HepG2 (cell line): ENCODE data around the gene STK11. TPM values are rescaled to one million over a fixed set of nuclear protein-coding genes. Genes with fewer than 3 reads are reported as not detected.

Experiments
- ASH2L ChIP-seq: fragments of 300-600, 200-600 bp; sonication (generic); IDR thresholded peaks from 2 replicates; pipeline ENCODE4 v1.7.0; 2017; ENCODE audit warnings: low read depth, mild to moderate bottlenecking, moderate library complexity, mixed read lengths, low read length; ENCODE audit not compliant: insufficient read length
- ATM ChIP-seq: fragments of 450-650 bp; IDR thresholded peaks from 2 replicates; pipeline ENCODE4 v1.7.1; 2017; ENCODE audit warnings: mild to moderate bottlenecking, borderline replicate concordance
- CENPBD1 ChIP-seq: sonication (generic); formaldehyde crosslinking; IDR thresholded peaks from 2 replicates; pipeline ENCODE4 v1.8.0; 2022; ENCODE audit warnings: missing genetic modification reagents, low read depth, mild to moderate bottlenecking, borderline replicate concordance
- HOXD1 ChIP-seq: sonication (generic); formaldehyde crosslinking; IDR thresholded peaks from 2 replicates; pipeline ENCODE4 v1.5.0; 2020; ENCODE audit warnings: missing genetic modification reagents
- IKZF1 ChIP-seq: fragments of 450-650 bp; IDR thresholded peaks from 2 replicates; pipeline ENCODE4 v1.7.1; 2016
- JUN ChIP-seq: sonication (generic); formaldehyde crosslinking; IDR thresholded peaks from 2 replicates; pipeline ENCODE4 v1.4.0; 2020; ENCODE audit warnings: mild to moderate bottlenecking, missing genetic modification reagents
- KLF13 ChIP-seq: sonication (generic); formaldehyde crosslinking; IDR thresholded peaks from 2 replicates; pipeline ENCODE4 v1.4.0; 2020; ENCODE audit warnings: mild to moderate bottlenecking, missing genetic modification reagents
- KMT2A ChIP-seq: sonication (generic); formaldehyde crosslinking; IDR thresholded peaks from 2 replicates; pipeline ENCODE4 v1.4.0; 2020; ENCODE audit warnings: missing genetic modification reagents
- MBD4 ChIP-seq: IDR thresholded peaks from 2 replicates; pipeline ENCODE4 v1.6.1; 2012; ENCODE audit warnings: low read length, inconsistent platforms, borderline replicate concordance
- MLX ChIP-seq: IDR thresholded peaks from 2 replicates; pipeline ENCODE4 v1.6.1; 2016
- NCOR1 ChIP-seq: fragments of 200-600 bp; sonication (generic); IDR thresholded peaks from 2 replicates; pipeline ENCODE4 v1.7.0; 2017; ENCODE audit warnings: antibody characterized with exemption, low read length, borderline replicate concordance
- PATZ1 ChIP-seq: sonication (generic); formaldehyde crosslinking; IDR thresholded peaks from 2 replicates; pipeline ENCODE4 v1.4.0; 2020; ENCODE audit warnings: missing genetic modification reagents
- PRPF4 ChIP-seq: fragments of 200-400 bp; formaldehyde crosslinking; IDR thresholded peaks from 2 replicates; pipeline ENCODE4 v1.6.1; 2016; ENCODE audit warnings: low read length, low read depth; ENCODE audit not compliant: poor library complexity, severe bottlenecking
- SMAD9 ChIP-seq: sonication (generic); formaldehyde crosslinking; IDR thresholded peaks from 2 replicates; pipeline ENCODE4 v1.5.1; 2020; ENCODE audit warnings: mild to moderate bottlenecking, missing genetic modification reagents
- SMARCE1 ChIP-seq: fragments of 450-650 bp; IDR thresholded peaks from 2 replicates; pipeline ENCODE4 v1.6.1; 2017; ENCODE audit warnings: borderline replicate concordance
- STAT5B ChIP-seq: sonication (generic); formaldehyde crosslinking; IDR thresholded peaks from 2 replicates; pipeline ENCODE4 v1.4.0; 2020; ENCODE audit warnings: missing genetic modification reagents
- TCF7L2 ChIP-seq: IDR thresholded peaks from 2 replicates; pipeline ENCODE4 v1.6.1; 2011; ENCODE audit warnings: mild to moderate bottlenecking, low read depth, low read length, moderate library complexity
- TRIM22 ChIP-seq: fragments of 450-650 bp; IDR thresholded peaks from 2 replicates; pipeline ENCODE4 v1.6.1; 2017
- ZFP36L1 ChIP-seq: sonication (generic); formaldehyde crosslinking; IDR thresholded peaks from 2 replicates; pipeline ENCODE4 v1.8.0; 2022; ENCODE audit warnings: mild to moderate bottlenecking, missing genetic modification reagents, moderate library complexity
- ZNF552 ChIP-seq: sonication (generic); formaldehyde crosslinking; IDR thresholded peaks from 2 replicates; pipeline ENCODE4 v1.9.0; 2022; ENCODE audit warnings: missing genetic modification reagents, mild to moderate bottlenecking, borderline replicate concordance
- ZNF577 ChIP-seq: sonication (generic); formaldehyde crosslinking; IDR thresholded peaks from 2 replicates; pipeline ENCODE4 v1.4.0; 2020; ENCODE audit warnings: mild to moderate bottlenecking, low read depth, missing genetic modification reagents, borderline replicate concordance
- ZNF607 ChIP-seq: sonication (generic); formaldehyde crosslinking; IDR thresholded peaks from 2 replicates; pipeline ENCODE4 v1.5.1; 2020; ENCODE audit warnings: missing genetic modification reagents, mild to moderate bottlenecking, borderline replicate concordance
- ZNF629 ChIP-seq: sonication (generic); formaldehyde crosslinking; conservative IDR thresholded peaks from 2 replicates; pipeline ENCODE4 v1.5.0; 2020; ENCODE audit warnings: missing genetic modification reagents
- ZNF773 ChIP-seq: sonication (generic); formaldehyde crosslinking; IDR thresholded peaks from 2 replicates; pipeline ENCODE4 v1.4.0; 2020; ENCODE audit warnings: missing genetic modification reagents, borderline replicate concordance
- ZNF839 ChIP-seq: sonication (generic); formaldehyde crosslinking; IDR thresholded peaks from 2 replicates; pipeline ENCODE4 v1.4.0; 2020; ENCODE audit warnings: missing genetic modification reagents, mild to moderate bottlenecking, borderline replicate concordance
- polyA plus RNA-seq, 8 experiments: library from polyadenylated mRNA; depleted of rRNA in 3 of 8; stranded (reverse) in 7 of 8; unstranded in 1 of 8; fragments of >200 nt; fragmentation: Illumina TruSeq in 4 of 8; extraction: Trizol in 4 of 8; gene quantifications; 2 replicates each; pipeline versions ENCODE4 v1.2.1 to v1.2.3, GENCODE V29; 2011 to 2016; ENCODE audit warnings: low read depth in 4 of 8, missing spikeins in 1 of 8, mixed read lengths in 1 of 8; ENCODE audit not compliant: insufficient read depth in 1 of 8
- total RNA-seq, 5 experiments: library from RNA; depleted of rRNA; stranded (reverse); fragments of >200 nt; fragmentation: Illumina TruSeq; extraction: Trizol; gene quantifications; 2 replicates each; pipeline ENCODE4 v1.2.3, GENCODE V29; 2016; ENCODE audit warnings: low read depth in 1 of 5

STK11 gene
- total and polyA plus RNA-seq, 2 of the 13 experiments (the other 11 are each of a cell fraction or from before 2014, with no cell fraction given), result 27.5 to 43.6 TPM

GRCh38 chr19:1275260-1275975 lies 69.8 kb downstream of the STK11 start, which contains the start of gene FAM174C (continued):
- TF ChIP-seq ATM, result no peak
- TF ChIP-seq STAT5B (CRISPR knock-in tag), result no peak
- peak; percentile 46 for TF ChIP-seq ZNF607 (CRISPR knock-in tag)
- peak; percentile 56; the same call in 1 of the 2 replicates for TF ChIP-seq KMT2A (CRISPR knock-in tag)
- peak; percentile 8; the same call in 1 of the 2 replicates for TF ChIP-seq PATZ1 (CRISPR knock-in tag)
- no peak for TF ChIP-seq ZNF773 (CRISPR knock-in tag)
- no peak for TF ChIP-seq ZFP36L1 (CRISPR knock-in tag)
- no peak for TF ChIP-seq TRIM22
- no peak for TF ChIP-seq TCF7L2
- no peak; the same call in 1 of the 2 replicates for TF ChIP-seq NCOR1
- no peak for TF ChIP-seq IKZF1
- no peak for TF ChIP-seq MBD4
- no peak for TF ChIP-seq ZNF839 (CRISPR knock-in tag)
- TF ChIP-seq ZNF577 (CRISPR knock-in tag), result no peak
- TF ChIP-seq KLF13, result no peak
- 0 out of 2 replicates have a peak, but pooled peaks have one; percentile 11 for TF ChIP-seq MLX (CRISPR knock-in tag)
- TF ChIP-seq ZNF629 (CRISPR knock-in tag), result no peak
- no peak; the same call in none of the 2 replicates for TF ChIP-seq JUN (CRISPR knock-in tag)
- no peak for TF ChIP-seq SMAD9
- peak; percentile 75 for TF ChIP-seq ASH2L
- no peak; the same call in 1 of the 2 replicates for TF ChIP-seq HOXD1
- TF ChIP-seq CENPBD1 (CRISPR knock-in tag), result no peak
- TF ChIP-seq SMARCE1, result no peak
- TF ChIP-seq ZNF552 (CRISPR knock-in tag), result no peak
- no peak for TF ChIP-seq PRPF4
